HG03575 (cell line): ENCODE measurements around the gene RALGPS1.

ENCODE experiments used
- ATAC-seq: cut with Tn5 transposase; IDR thresholded peaks from one replicate; pipeline ENCODE4 v1.9.1; 2021; ENCODE audit not compliant: unreplicated experiment, insufficient number of reproducible peaks, low FRiP score; ENCODE audit errors: extremely low read depth

RALGPS1 gene

GRCh38 chr9:126982215-126983002, 67.8 kb downstream of the RALGPS1 start:
- ATAC-seq = no peak

- ATAC-seq = no peak
These were observed 69.2 kb downstream of the RALGPS1 start for GRCh38 chr9:126983767-126984166.

GRCh38 chr9:126984969-126985368, 70.4 kb downstream of the RALGPS1 start:
- no peak for ATAC-seq

GRCh38 chr9:126985870-126986498, 71.4 kb downstream of the RALGPS1 start:
- ATAC-seq = peak; percentile 46

- no peak for ATAC-seq
These were observed 71.9 kb downstream of the RALGPS1 start for GRCh38 chr9:126986506-126986951.

GRCh38 chr9:126988857-126989256, 74.3 kb downstream of the RALGPS1 start:
- no peak for ATAC-seq

GRCh38 chr9:126989847-126990842, 75.6 kb downstream of the RALGPS1 start:
- no peak for ATAC-seq

- ATAC-seq = no peak
These were observed 76.6 kb downstream of the RALGPS1 start for GRCh38 chr9:126991183-126991582.

GRCh38 chr9:126992427-126992826, 77.8 kb downstream of the RALGPS1 start:
- no peak for ATAC-seq

- ATAC-seq = no peak
These were observed 84.9 kb downstream of the RALGPS1 start for GRCh38 chr9:126999315-127000068.

GRCh38 chr9:127004946-127005769, 90.6 kb downstream of the RALGPS1 start:
- peak; percentile 59 for ATAC-seq

- ATAC-seq = peak; percentile 7
These were observed 91.3 kb downstream of the RALGPS1 start for GRCh38 chr9:127005770-127006314.

GRCh38 chr9:127007638-127008037, 93.1 kb downstream of the RALGPS1 start:
- ATAC-seq = no peak

- no peak for ATAC-seq
These were observed 93.5 kb downstream of the RALGPS1 start for GRCh38 chr9:127008076-127008475.

GRCh38 chr9:127011772-127012171, 97.2 kb downstream of the RALGPS1 start:
- ATAC-seq = no peak

GRCh38 chr9:127012250-127012649, 97.7 kb downstream of the RALGPS1 start:
- no peak for ATAC-seq

GRCh38 chr9:127013597-127013996, 99.0 kb downstream of the RALGPS1 start:
- no peak for ATAC-seq
